Astrocyte of the cerebellum (primary cell): ENCODE measurements around the gene ESPL1.
A peak's percentile ranks its signal among the peaks of the same experiment; 100 is the strongest.

Source experiments
- DNase-seq: peaks from one replicate; pipeline ENCODE4 v3.0.0-alpha.2; 2011; ENCODE audit warnings: low read depth
- H3K4me3 ChIP-seq: 2 replicates; pipeline ENCODE4 v1.5.1; 2011; ENCODE audit warnings: mild to moderate bottlenecking, low read depth, low read length, moderate library complexity
- in situ Hi-C: cut with HindIII; loops from 2 replicates; pipeline ENCODE4 v1.10.0; 2017; ENCODE audit warnings: low sequenced_read_pairs
- TF ChIP-seq, protein P1 (sequence below): IDR thresholded peaks from 2 replicates; pipeline ENCODE4 v1.5.1; 2012; ENCODE audit warnings: low read length, low read depth, moderate library complexity, mild to moderate bottlenecking; ENCODE audit errors: missing control alignments

ESPL1 gene

DNA sequence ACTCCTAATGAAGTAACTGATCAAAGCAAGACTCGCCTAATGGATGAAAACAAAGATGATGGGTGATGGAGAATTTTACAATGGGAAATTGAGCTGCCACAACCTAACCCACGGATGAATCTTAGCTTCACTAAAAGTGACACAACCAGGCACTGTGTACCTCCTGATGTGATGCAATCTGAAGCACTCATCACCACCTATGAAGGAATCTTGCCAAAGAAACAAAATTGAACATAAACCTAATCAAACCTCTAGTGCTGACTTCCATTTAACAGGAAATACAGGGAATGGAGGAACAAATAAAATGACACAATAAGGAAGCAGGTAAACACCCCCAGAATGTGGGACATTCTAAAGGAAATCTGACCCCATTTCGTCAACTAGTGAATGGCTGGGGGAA, 22.8 kb upstream of the ESPL1 start:
- no peak for DNase-seq
- in situ Hi-C loops = no loop called here
- no peak overlapping the region for H3K4me3 ChIP-seq
- TF ChIP-seq, protein P1, sequence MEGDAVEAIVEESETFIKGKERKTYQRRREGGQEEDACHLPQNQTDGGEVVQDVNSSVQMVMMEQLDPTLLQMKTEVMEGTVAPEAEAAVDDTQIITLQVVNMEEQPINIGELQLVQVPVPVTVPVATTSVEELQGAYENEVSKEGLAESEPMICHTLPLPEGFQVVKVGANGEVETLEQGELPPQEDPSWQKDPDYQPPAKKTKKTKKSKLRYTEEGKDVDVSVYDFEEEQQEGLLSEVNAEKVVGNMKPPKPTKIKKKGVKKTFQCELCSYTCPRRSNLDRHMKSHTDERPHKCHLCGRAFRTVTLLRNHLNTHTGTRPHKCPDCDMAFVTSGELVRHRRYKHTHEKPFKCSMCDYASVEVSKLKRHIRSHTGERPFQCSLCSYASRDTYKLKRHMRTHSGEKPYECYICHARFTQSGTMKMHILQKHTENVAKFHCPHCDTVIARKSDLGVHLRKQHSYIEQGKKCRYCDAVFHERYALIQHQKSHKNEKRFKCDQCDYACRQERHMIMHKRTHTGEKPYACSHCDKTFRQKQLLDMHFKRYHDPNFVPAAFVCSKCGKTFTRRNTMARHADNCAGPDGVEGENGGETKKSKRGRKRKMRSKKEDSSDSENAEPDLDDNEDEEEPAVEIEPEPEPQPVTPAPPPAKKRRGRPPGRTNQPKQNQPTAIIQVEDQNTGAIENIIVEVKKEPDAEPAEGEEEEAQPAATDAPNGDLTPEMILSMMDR = no peak

DNA sequence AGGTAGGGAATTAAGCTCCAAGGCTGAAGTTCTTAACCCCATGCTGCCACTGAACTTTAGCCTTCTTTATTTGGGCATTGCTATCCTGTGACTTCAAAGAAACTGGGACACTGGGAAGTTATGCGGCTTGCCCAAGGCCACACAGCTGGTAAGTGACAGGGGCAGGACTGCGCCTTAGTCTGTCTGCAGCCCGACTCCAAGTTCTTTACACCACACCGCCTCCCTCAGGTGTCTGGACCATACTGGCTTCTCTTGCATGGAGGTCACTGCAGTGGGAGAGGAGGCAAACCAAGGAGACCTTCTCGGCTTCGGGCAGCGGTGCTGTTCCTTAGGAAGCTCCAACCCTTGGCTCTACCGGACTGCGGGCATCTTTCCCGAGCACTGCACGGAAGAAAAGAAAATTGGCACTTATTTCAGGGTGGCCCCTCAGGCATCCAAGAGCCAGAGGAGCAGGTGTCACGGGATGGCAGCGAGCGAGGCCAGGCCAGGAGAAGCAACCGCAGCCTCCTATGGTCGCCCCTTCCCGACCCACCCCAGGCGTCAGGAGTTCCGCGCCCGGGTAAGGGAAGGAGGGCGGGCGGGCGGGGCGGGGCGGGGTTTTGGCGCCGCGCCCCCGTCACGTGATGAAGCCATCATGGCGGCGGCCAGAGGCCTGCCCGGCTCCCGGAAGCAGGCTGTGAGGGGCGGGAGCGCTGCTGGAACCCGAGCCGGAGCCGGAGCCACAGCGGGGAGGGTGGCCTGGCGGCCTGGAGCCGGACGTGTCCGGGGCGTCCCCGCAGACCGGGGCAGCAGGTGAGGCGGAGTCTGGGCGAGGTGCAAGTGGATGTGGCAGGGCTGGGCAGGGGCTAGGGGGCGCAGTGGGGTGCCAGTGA, 16.4 kb upstream of the ESPL1 start:
- TF ChIP-seq, protein P1 = peak; percentile 32
- peak overlapping the region; percentile 81 for H3K4me3 ChIP-seq
- peak; percentile 18 for DNase-seq
- in situ Hi-C loops = no loop called here

DNA sequence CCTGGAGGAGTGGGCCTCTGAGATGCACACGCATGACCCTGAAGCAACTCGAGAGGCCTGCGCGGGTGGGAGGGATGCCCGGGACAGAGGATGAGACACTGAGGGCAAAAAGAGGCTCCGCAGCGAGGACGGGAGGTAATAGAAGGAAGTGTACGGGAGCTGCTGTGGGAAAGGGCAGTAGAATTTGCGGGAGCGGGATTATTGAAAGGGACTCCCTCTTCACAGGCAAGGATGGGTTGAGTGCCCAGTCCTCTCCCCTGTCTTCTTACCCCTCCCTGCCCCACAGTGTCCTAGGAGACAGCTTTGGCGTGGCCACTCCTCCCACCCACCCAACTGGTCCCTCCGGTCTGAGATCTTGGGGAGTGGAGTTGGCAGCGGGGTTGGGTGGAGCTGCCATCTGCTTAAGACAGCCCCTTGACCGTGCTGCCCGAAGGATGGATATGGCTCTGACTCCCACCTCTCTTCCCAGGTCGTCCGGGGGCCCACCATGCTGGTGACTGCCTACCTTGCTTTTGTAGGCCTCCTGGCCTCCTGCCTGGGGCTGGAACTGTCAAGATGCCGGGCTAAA, 15.7 kb upstream of the ESPL1 start:
- TF ChIP-seq, protein P1 = no peak
- DNase-seq = no peak
- H3K4me3 ChIP-seq = peak overlapping the region; percentile 81
- in situ Hi-C loops = no loop called here

DNA sequence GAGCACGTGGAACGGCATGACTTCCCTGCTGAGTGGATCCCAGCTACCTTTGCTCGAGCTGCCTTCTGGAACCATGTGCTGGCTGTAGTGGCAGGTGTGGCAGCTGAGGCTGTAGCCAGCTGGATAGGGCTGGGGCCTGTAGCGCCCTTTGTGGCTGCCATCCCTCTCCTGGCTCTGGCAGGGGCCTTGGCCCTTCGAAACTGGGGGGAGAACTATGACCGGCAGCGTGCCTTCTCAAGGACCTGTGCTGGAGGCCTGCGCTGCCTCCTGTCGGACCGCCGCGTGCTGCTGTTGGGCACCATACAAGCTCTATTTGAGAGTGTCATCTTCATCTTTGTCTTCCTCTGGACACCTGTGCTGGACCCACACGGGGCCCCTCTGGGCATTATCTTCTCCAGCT, 14.8 kb upstream of the ESPL1 start:
- TF ChIP-seq, protein P1 = no peak
- H3K4me3 ChIP-seq = no peak overlapping the region
- DNase-seq = no peak
- in situ Hi-C loops = no loop called here

DNA sequence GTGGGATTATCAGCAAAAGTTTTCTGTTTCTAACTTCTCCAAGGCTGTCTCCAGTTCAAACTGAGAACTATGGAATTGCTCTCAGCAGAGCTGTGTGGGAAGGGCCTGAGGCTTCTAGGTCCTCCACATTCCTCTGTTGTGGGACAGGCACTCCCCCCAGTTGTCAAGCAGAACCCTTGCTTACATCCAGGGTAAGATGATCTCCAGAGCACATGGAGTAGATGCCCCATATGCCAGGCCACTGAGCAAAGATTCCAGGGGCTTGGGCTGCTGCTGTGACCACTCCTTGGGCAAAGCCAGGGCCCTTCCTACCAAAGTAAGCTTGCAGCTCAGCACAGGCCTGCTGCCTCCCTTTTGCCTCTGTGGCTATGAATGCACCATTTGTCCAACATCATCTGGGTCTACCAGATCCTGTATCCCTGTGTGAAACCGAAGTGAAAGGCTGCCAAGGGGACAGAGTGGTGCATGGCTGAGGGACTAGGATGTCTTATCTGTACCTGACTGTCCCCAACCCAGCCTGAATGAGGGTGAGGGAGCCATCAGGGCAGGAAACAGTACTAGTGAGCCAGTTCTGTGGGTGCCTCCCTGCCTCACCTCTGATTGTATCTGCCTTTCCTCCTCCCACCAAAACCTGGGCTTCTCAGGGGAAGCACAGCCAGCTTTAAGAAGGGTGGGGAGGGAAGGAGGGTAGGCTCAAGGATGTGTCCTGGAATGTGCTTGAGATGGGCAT, 13.1 kb upstream of the ESPL1 start:
- TF ChIP-seq, protein P1 = no peak
- no peak for DNase-seq
- in situ Hi-C loops = no loop called here
- no peak overlapping the region for H3K4me3 ChIP-seq

DNA sequence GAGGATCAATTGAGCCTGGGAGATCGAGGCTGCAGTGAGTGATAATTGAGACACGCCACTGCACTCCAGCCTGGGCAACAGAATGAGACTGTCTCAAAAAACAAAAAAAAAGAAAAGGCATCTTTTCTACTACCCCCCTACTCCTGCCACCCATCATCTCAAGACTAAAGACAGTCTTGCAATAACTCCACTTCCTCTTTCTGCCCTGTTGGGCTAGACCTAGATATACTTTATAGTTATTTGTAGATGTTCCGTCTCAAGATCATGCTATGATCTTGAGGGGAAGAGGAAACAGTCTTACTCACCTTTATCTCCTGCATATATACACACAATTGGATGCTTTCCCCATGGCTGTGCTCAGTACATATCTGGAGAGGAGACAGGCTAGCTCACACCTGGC, 12.1 kb upstream of the ESPL1 start:
- DNase-seq = no peak
- in situ Hi-C loops = no loop called here
- H3K4me3 ChIP-seq = no peak overlapping the region
- TF ChIP-seq, protein P1 = no peak
